Measurements from ENCODE around the gene PANK4. TPM values are rescaled to one million over a fixed set of nuclear protein-coding genes. Genes with fewer than 3 reads are reported as not detected.
A peak's percentile ranks its signal among the peaks of the same experiment; 100 is the strongest.

Gene PANK4
- total RNA-seq, 4 donors from 2014 or later: 43.4 to 82.5 (median 70.5) TPM

GRCh38 chr1:2497891-2498290, 28.5 kb downstream of the PANK4 start:
- H3K27ac ChIP-seq: no peak overlapping the region
- no peaks in the 10 kb centered on the region for H3K9me3 ChIP-seq
- H3K4me3 ChIP-seq: no peak overlapping the region
- DNase-seq: no peak
- H3K4me1 ChIP-seq: peaks cover 0 to 65% (median 16%) of the 10 kb centered on the region in 4 donors
- TF ChIP-seq POLR2A (IDR thresholded peaks at IDR 0.05): no peak
- no peak for TF ChIP-seq CTCF (IDR thresholded peaks at IDR 0.05)
- no peaks in the 10 kb centered on the region for H3K36me3 ChIP-seq
- H3K27me3 ChIP-seq: no peaks in the 10 kb centered on the region

- Histone ChIP-seq H3K36me3 (no peaks in the 10 kb centered on the region), H3K27me3 (no peaks in the 10 kb centered on the region), H3K4me1 (peaks cover 0 to 73% (median 16%) of the 10 kb centered on the region in 4 donors), H3K9me3 (no peaks in the 10 kb centered on the region), H3K27ac (peak overlapping the region in 1 of 4 donors; percentile 53), H3K4me3 (peak overlapping the region in 1 of 4 donors; percentile 12)
- TF ChIP-seq CTCF (IDR thresholded peaks at IDR 0.05): no peak
- no peak for TF ChIP-seq POLR2A (IDR thresholded peaks at IDR 0.05)
- DNase-seq: no peak
Observed at GRCh38 chr1:2496746-2497145, 29.6 kb downstream of the PANK4 start.

GRCh38 chr1:2496087-2496622, 30.2 kb downstream of the PANK4 start:
- Histone ChIP-seq H3K9me3 (no peaks in the 10 kb centered on the region), H3K27me3 (no peaks in the 10 kb centered on the region), H3K36me3 (no peaks in the 10 kb centered on the region), H3K4me1 (peaks cover 0 to 73% (median 16%) of the 10 kb centered on the region in 4 donors), H3K27ac (peak overlapping the region in 1 of 4 donors; percentile 53), H3K4me3 (peak overlapping the region in 1 of 4 donors; percentile 12)
- peak in 2 of 3 donors; percentile 82 to 84 for DNase-seq
- no peak for TF ChIP-seq POLR2A (IDR thresholded peaks at IDR 0.05)
- TF ChIP-seq CTCF (IDR thresholded peaks at IDR 0.05): no peak

GRCh38 chr1:2495546-2495945, 30.9 kb downstream of the PANK4 start:
- Histone ChIP-seq H3K9me3 (no peaks in the 10 kb centered on the region), H3K36me3 (no peaks in the 10 kb centered on the region), H3K4me1 (peaks cover 0 to 72% (median 16%) of the 10 kb centered on the region in 4 donors), H3K27ac (peak overlapping the region in 1 of 4 donors; percentile 53), H3K4me3 (no peak overlapping the region), H3K27me3 (no peaks in the 10 kb centered on the region)
- no peak for DNase-seq
- TF ChIP-seq POLR2A (IDR thresholded peaks at IDR 0.05): no peak
- TF ChIP-seq CTCF (IDR thresholded peaks at IDR 0.05): no peak

GRCh38 chr1:2495026-2495425, 31.4 kb downstream of the PANK4 start:
- Histone ChIP-seq H3K27me3 (no peaks in the 10 kb centered on the region), H3K4me1 (peaks cover 0 to 67% (median 15%) of the 10 kb centered on the region in 4 donors), H3K4me3 (no peak overlapping the region), H3K36me3 (no peaks in the 10 kb centered on the region), H3K27ac (peak overlapping the region in 1 of 4 donors; percentile 53), H3K9me3 (no peaks in the 10 kb centered on the region)
- no peak for DNase-seq
- TF ChIP-seq POLR2A (IDR thresholded peaks at IDR 0.05) (no peak), CTCF (IDR thresholded peaks at IDR 0.05) (no peak)

Measured in Peyer's patch (tissue), 4 donors.